ENCODE data around the gene C11orf97. TPM values are rescaled to one million over a fixed set of nuclear protein-coding genes. Genes with fewer than 3 reads are reported as not detected.
A peak's percentile ranks its signal among the peaks of the same experiment; 100 is the strongest.

Gene C11orf97
- total and polyA plus RNA-seq, 2 of the 8 experiments (the other 6 are each of a cell fraction or from before 2014, with no cell fraction given) = not detected

GRCh38 chr11:94486068-94486467, 26.2 kb upstream of the C11orf97 start:
- H3K23ac ChIP-seq (ENCODE audit: insufficient read length) = no peak overlapping the region
- H3K14ac ChIP-seq (ENCODE audit: insufficient read length) = no peak overlapping the region
- H3K9ac ChIP-seq (replicated peaks in 1 of 4; ENCODE audit: extremely low read depth in 1 of 4, low read depth in 3 of 4, low read length in 3 of 4) = no peak overlapping the region
- H3K4me1 ChIP-seq (replicated peaks in 1 of 4; ENCODE audit: control insufficient read depth in 3 of 4, insufficient read depth in 4 of 4, low read length in 3 of 4) = no peaks in the 10 kb centered on the region
- no peak overlapping the region for H2BK20ac ChIP-seq (ENCODE audit: low read length)
- no peak overlapping the region for H2BK12ac ChIP-seq (ENCODE audit: low read depth, low read length)
- H3K4me2 ChIP-seq (ENCODE audit: insufficient read depth in 1 of 2, low read depth in 2 of 2, low read length in 2 of 2) = no peak overlapping the region
- no peaks in the 10 kb centered on the region; the same call in 1 of the 2 replicates for H3K79me1 ChIP-seq (ENCODE audit: low read depth, low read length)
- peaks cover 0 to 1% (median 0%) of the 10 kb centered on the region in 4 experiments; a peak in 1 of 7 replicates for H3K27me3 ChIP-seq (replicated peaks in 1 of 4; ENCODE audit: control insufficient read depth in 3 of 4, extremely low read depth in 1 of 4, insufficient read depth in 3 of 4, low read length in 3 of 4)
- no peak overlapping the region for H4K8ac ChIP-seq (ENCODE audit: extremely low read depth, insufficient read depth, low read length)
- H3K79me2 ChIP-seq (ENCODE audit: control insufficient read depth in 1 of 2, insufficient read depth in 2 of 2, low read length in 2 of 2) = 0 out of 4 replicates have a peak, but pooled peaks cover 0 to 2% of the 10 kb centered on the region in 2 experiments
- H3K18ac ChIP-seq (ENCODE audit: extremely low read depth, low read length) = no peak overlapping the region
- H3K9me3 ChIP-seq (ENCODE audit: insufficient read depth in 2 of 2, low read depth in 1 of 2, low read length in 1 of 2) = no peaks in the 10 kb centered on the region
- H2BK120ac ChIP-seq (replicated peaks; ENCODE audit: low read depth, low read length) = no peak overlapping the region
- ChIA-PET POLR2A (ENCODE audit: partially characterized antibody) (interaction anchor here (0.7 kb wide), 1 partner anchor 80 kb away, joined by 3 read pairs; no protein-coding TSS in a partner anchor), CTCF (ENCODE audit: partially characterized antibody) (interaction anchor here (1.5 kb wide), 1 partner anchor 19 kb away, joined by 4 read pairs; no protein-coding TSS in a partner anchor)
- no peak overlapping the region for H3K27ac ChIP-seq (ENCODE audit: low read depth, low read length)
- WGBS, 2 experiments (ENCODE audit: extremely low coverage in 1 of 2, insufficient coverage in 1 of 2, insufficient read length in 1 of 2, insufficient replicate concordance in 2 of 2, low coverage in 1 of 2, low lambda C conversion rate in 2 of 2, missing lambda C conversion rate in 1 of 2) = 82% methylated on average over 1 of the region's 1 CpG; no CpG with 5 or more reads in 1 of the 2 experiments
- H3K56ac ChIP-seq (replicated peaks; ENCODE audit: insufficient read length, low read depth, low read length) = no peak overlapping the region
- H4K91ac ChIP-seq (replicated peaks; ENCODE audit: insufficient read length, low read length) = no peak overlapping the region
- DNase-seq (ENCODE audit: low read depth in 1 of 2, low spot score in 2 of 2) = no peak
- no peak overlapping the region for H3K4ac ChIP-seq (replicated peaks; ENCODE audit: insufficient read length, low read depth, low read length)
- H2AK5ac ChIP-seq (ENCODE audit: low read depth, low read length) = no peak overlapping the region
- H4K20me1 ChIP-seq (replicated peaks in 1 of 2; ENCODE audit: control insufficient read depth in 1 of 2, insufficient read depth in 2 of 2, low read length in 2 of 2) = no peaks in the 10 kb centered on the region
- H2BK5ac ChIP-seq (ENCODE audit: low read depth, low read length) = no peak overlapping the region
- H3K36me3 ChIP-seq (ENCODE audit: control insufficient read depth in 2 of 4, insufficient read depth in 4 of 4, low read length in 3 of 4) = peaks cover 8 to 66% (median 35%) of the 10 kb centered on the region in 4 experiments; a peak in 7 of 8 replicates
- H4K5ac ChIP-seq (ENCODE audit: insufficient read length, low read depth, low read length) = no peak overlapping the region
- no peak overlapping the region for H2BK15ac ChIP-seq (ENCODE audit: low read length)
- no peak overlapping the region for H2AFZ ChIP-seq (ENCODE audit: low read length)
- FAIRE-seq = no peak
- TF ChIP-seq CTCF (IDR thresholded peaks at IDR 0.05; ENCODE audit: control extremely low read depth in 1 of 3, insufficient read depth in 1 of 3, low read depth in 1 of 3, low read length in 3 of 3) = no peak
- TF ChIP-seq MAFK (IDR thresholded peaks at IDR 0.05; ENCODE audit: low read depth, low read length) = peak; percentile 36; the same call in 1 of the 2 replicates
- H3K4me3 ChIP-seq (ENCODE audit: extremely low read depth in 1 of 4, insufficient read depth in 2 of 4, low read depth in 3 of 4, low read length in 4 of 4) = no peak overlapping the region
- no peaks in the 10 kb centered on the region for H3K23me2 ChIP-seq (ENCODE audit: low read depth, low read length)

Data from H1 (cell line).